Stimulated activated CD8-positive, alpha-beta memory T cell treated with anti-CD3 and anti-CD28 coated beads, Interleukin-12 subunit alpha, Interleukin-12 subunit beta, amount 100 ng/mL, for 1 hour (primary cell): Measurements from ENCODE around the gene AMH.

Experiments
- DNase-seq: peaks from one replicate; pipeline ENCODE4 v3.0.0-alpha.2; 2020; ENCODE audit warnings: low read depth

AMH gene

DNA sequence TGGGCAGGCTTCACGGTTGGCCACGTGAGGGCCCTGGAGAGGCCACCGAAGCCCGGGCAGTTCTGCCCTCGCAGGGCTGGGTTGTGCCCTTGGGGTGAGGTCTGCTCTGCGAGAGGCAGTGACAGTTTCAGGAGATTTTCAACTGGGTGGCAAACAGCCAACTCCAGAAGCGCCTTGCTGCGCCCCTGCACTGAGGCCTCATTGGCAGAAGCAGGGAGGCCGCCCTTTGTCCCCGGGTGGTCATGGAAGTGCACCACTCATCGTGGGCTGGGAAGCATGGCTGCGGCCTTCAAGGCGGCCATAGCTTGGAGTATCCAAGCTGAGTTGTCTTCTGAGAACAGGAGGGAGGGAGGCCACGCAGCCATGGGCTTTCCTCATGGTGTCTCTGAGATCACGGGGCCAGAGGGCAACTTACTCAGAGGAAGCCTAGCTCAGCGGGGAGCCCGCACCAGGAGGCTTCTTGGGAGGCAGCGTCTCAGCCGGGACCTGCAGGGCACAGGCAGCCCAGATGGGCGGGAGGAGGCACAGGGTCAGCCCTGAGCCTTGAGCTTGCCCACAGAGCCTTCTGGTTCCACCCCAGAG lies 27.8 kb upstream of the AMH start:
- DNase-seq, result no peak

- no peak for DNase-seq
Measured at GRCh38 chr19:2221918-2222317, 27.2 kb upstream of the AMH start.

DNA sequence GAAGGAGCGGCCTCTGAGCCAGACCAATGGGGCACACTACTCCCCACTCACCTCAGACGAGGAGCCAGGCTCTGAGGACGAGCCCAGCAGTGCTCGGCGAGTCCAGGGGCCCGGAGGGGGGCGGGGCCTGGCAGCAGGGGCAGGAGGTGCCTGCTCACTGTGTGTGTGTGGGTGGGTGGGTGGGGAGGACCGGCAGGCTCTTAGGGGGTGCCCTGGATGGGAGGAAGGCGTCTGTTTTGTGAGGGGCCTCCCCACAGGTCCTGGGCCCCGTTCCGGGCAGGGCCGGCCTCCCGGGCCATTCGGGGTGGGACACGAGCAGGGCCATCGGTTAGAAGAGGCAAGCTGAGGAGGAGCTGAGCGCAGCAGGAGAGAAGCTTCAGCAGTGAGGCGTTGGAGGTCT lies 25.7 kb upstream of the AMH start:
- DNase-seq, result no peak

DNA sequence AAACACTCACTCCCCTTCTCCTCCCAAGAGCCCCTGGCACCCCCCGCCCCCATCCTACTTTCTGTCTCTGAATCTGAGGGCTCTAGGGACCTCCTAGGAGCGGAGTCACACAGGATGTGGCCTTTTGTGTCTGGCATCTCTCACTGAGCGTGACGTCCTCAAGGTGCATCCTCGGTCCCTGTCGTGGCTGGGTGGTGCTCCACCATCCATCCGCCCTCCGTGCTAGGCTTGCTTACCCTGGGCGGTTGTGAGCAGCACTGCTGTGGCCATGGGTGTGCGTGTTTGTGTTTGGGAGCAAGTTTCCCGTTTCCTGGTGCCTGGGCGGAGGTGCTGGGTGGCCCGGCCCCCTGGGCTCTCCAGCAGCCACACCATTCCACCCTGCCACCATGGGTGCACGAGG lies 25.2 kb upstream of the AMH start:
- DNase-seq, result no peak

DNA sequence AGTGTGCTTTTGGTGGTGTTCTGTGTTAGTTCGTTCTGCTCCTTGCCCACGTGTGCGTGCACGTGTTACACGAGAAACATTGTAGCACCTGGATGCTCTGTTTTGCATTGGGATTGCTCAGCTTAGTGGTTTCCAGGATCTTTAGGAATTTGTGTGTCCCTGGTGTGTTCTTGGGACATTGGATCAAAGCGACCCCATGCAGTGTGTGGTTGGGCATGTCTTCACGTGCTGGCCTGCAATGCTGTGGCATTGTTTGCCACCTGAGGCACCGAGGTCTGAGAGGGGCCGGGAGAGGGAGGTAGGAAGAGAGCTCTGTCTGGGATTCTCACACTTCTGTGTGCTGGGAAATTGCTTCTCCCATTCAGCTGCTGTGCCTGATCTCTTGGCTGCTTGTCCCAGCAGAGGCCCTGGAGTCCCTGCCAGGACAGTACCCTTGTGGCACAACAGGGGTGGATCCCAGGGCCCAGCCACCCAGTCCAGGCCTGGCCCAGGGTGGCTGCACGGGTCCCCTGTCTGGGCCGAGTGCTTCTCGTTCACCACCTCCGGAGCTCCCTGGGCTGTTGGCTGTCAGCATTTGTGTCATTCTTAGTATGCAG lies 24.3 kb upstream of the AMH start:
- no peak for DNase-seq

DNA sequence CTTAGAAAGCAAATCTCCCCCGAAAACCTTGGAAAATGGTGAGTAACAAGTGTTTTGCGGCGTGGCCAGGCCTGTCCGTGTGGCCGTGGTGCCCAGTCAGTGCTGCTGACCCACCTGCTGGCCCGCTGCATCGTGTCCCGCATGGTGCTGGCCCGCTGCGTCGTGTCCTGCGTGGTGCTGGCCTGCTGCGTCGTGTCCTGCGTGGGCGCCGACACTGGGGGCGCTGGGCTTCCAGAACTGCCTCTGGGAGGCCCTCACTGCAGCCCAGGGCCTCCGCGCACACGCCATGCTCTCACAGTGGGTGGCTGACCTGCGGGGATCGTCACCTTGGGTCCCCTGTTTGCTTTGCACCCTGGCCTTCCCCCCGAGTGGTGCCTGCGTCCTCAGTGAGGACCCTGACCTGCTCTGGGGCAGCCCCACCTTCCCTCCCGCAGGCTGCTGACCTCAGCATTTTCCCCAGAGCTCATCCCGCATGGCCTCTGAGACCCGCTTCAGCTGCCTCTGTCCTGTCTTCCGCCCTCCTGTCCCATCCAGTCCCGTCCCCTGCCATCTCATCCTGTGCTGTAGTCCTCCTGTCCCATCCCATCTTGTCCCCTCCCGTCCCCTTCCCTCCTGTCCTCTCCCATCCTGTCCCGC lies 23.6 kb upstream of the AMH start:
- DNase-seq, result no peak

GRCh38 chr19:2226051-2226839 lies 22.9 kb upstream of the AMH start:
- no peak for DNase-seq

DNA sequence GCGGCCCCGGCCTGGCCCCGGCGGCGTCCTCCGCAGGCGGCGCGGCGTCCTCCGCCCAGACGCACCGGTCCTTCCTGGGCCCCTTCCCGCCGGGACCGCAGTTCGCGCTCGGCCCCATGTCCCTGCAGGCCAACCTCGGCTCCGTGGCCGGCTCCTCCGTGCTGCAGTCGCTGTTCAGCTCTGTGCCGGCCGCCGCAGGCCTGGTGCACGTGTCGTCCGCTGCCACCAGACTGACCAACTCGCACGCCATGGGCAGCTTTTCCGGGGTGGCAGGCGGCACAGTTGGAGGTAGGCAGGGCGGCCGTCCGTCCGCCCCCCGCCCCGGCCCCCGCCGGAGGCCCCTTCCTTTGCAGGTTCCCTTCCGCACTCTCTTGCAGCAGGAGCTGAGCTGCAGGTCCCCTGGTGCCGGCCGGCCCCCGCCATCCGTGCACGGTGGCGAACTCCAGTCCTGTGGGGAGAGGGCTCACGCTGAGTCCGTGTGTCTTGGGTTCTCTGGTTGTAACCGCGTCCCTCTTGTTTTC lies 22.2 kb upstream of the AMH start:
- DNase-seq, result no peak

- no peak for DNase-seq
Measured at GRCh38 chr19:2227415-2228156, 21.5 kb upstream of the AMH start.

- DNase-seq, result no peak
Measured at GRCh38 chr19:2228157-2229030, 20.7 kb upstream of the AMH start.

DNA sequence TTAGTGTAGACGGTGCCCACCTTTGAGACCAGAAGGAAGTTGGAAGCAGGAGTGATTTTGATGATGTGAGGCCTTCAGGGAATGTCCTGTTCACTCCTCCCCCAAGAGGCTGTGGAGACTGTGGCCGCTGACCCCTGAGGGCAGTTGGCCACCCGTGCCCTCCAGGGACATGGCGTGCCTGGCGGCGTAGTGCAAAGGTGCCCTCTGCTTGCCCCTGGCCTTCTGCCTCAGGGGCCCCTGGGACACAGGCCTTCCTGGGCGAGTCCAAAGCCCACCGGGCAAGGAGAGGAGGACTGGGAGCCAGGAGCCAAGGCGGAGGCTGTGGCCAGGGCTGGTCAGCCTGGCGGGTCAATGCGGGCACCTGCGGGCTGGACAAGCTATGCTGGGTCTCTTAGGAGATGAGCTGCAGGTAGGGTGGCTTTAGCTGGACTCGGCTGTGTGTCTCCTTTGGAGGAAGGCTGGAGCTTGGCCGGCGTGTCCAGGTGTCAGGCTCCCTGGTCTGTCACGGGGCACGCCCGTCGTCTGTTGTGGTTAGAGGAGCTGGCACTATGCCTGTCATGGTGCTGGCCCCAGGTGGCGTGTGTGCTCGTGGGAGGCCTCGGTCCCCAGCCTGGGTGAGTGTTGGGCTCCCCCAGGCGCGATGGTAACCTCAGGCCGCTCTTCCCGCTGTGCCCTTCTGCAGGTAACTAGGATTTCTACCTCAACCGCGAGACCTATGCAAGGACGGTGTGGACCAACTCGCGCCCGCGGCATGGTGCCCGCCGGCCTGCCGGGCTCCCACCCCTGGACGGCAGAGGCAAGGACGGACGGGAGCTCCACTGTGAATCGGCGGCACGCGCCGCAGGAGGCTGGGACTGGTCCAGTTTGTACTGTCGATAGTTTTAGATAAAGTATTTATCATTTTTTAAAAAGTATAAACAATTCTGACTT lies 19.8 kb upstream of the AMH start:
- DNase-seq, result no peak

DNA sequence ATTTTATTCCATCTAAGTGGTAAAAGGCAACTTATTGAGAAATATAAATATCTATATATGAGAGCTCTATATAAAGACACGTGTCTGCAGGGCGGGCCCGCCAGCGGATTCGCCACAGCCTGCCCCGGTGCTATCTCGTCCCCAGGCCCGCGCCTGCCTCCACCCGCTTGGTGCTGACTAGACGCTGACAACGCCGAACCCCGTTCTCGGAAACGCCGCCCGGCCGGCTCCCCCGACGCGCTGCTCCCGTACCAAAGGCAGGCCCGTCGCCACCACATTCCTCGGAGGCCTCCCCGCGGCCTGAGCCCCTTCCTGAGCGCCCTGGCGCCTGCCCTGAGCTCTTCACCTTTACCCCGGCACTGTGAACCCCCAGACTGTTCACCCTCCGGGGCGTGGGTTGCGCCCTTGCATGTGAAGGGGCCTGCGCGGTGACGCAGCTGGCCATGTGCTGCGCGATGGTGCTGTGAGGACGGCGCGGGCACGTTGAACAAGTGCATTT lies 19.0 kb upstream of the AMH start:
- no peak for DNase-seq

GRCh38 chr19:2230807-2231533 lies 18.2 kb upstream of the AMH start:
- no peak for DNase-seq

GRCh38 chr19:2231621-2232221 lies 17.4 kb upstream of the AMH start:
- DNase-seq, result no peak

DNA sequence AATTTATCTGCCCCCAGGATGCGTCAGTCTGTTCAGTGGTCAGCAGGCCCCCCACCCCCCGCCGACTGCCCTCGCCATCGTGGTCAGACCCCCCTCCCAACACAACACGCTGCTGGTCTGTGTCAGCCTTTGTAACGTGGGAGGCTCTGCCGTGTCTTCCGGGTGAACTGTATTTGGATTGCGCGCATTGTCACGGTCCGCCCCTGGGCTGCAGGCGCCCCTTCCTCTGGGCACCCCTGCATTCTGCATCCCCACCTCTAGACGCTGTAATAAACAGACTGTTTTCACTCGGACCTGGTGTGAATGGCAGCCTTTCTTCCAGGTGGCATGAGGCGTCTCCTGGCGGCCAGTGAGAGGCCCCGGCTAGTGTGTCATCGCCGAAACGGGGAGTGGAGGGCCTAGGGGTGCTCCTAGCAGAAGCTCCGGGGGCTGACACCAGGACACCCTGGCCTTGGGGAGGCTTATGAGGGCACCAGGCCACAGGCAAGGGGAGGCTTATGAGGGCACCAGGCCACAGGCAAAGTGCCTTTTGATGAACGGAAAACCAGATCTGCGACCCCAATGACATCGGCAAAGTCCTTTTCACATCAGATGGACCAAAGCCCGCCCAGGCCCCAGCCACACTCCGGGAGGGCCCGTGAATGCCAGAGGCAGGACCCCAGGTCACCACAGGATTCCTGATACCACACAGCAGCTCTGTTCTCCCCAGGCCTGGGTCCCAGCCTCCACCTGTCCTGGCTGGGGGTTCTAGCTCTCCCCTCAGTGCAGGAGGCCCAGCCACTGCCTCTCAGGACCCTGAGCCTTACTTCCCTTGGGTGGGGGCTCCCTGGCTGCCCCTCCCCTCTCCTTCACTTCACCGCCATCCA lies 16.6 kb upstream of the AMH start:
- DNase-seq, result no peak

GRCh38 chr19:2233601-2234280 lies 15.4 kb upstream of the AMH start:
- no peak for DNase-seq

- DNase-seq, result no peak
Measured at GRCh38 chr19:2234996-2235380, 14.1 kb upstream of the AMH start.
